ENCODE data around the gene UFD1. TPM values are rescaled to one million over a fixed set of nuclear protein-coding genes. Genes with fewer than 3 reads are reported as not detected.

UFD1 gene
- total RNA-seq, 4 donors from 2014 or later = 32.3 to 47.5 (median 40.3) TPM

DNA sequence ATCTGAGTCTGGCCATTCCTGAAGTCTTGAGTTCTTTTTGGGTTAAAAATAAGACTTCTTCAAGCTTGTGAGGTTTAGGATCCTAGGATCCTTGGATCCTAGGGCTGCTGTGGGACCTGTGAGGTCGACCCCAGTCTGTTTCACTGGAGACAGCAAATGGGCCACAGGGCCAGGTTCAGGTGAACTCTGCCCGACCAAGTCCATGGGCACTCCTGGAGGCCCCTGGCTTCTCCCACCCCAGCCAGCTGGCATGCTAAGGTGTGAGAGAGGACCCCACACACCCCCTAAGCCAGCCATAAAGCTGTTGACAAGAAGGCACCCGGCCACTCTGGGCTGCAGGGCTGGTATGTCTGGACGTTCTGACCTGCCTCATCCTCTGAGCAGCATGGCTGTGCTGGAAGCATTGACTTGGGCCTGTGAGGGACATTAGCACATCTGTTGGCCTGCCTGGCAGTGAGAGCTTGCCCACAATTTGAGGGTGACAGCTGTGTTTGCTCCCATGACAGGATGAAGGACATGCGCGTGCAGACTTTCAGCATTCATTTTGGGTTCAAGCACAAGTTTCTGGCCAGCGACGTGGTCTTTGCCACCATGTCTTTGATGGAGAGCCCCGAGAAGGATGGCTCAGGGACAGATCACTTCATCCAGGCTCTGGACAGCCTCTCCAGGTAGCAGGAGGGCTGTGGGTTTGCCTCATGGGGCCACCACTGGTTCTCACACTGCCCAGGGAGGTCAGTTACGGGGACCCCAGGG lies 29.2 kb upstream of the UFD1 start:
- ATAC-seq (ENCODE audit: low FRiP score) = no peak
- TF ChIP-seq, protein P1, sequence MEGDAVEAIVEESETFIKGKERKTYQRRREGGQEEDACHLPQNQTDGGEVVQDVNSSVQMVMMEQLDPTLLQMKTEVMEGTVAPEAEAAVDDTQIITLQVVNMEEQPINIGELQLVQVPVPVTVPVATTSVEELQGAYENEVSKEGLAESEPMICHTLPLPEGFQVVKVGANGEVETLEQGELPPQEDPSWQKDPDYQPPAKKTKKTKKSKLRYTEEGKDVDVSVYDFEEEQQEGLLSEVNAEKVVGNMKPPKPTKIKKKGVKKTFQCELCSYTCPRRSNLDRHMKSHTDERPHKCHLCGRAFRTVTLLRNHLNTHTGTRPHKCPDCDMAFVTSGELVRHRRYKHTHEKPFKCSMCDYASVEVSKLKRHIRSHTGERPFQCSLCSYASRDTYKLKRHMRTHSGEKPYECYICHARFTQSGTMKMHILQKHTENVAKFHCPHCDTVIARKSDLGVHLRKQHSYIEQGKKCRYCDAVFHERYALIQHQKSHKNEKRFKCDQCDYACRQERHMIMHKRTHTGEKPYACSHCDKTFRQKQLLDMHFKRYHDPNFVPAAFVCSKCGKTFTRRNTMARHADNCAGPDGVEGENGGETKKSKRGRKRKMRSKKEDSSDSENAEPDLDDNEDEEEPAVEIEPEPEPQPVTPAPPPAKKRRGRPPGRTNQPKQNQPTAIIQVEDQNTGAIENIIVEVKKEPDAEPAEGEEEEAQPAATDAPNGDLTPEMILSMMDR (IDR thresholded peaks at IDR 0.05) = no peak
- no peak for DNase-seq (ENCODE audit: low spot score)

DNA sequence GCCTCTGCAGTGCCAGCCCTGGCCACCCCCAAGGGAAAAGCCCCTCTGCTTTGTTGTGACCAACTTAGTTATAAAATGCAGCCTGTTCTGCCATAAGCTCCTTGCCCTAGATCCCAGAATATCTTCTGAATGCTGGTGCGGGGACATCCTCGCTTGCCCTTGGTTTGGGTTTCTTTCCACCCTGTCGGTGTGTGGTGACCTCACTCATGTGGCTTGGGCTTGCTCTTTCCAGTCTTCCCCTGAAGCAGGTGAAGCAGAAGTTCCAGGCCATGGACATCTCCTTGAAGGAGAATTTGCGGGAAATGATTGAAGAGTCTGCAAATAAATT lies 28.5 kb upstream of the UFD1 start:
- DNase-seq (ENCODE audit: low spot score) = no peak
- no peak for ATAC-seq (ENCODE audit: low FRiP score)
- TF ChIP-seq, protein P1 (IDR thresholded peaks at IDR 0.05) = no peak

- DNase-seq (ENCODE audit: low spot score) (no peak), ATAC-seq (ENCODE audit: low FRiP score) (no peak)
- TF ChIP-seq, protein P1 (IDR thresholded peaks at IDR 0.05) = no peak
These were observed 27.2 kb upstream of the UFD1 start for GRCh38 chr22:19506212-19506611.

DNA sequence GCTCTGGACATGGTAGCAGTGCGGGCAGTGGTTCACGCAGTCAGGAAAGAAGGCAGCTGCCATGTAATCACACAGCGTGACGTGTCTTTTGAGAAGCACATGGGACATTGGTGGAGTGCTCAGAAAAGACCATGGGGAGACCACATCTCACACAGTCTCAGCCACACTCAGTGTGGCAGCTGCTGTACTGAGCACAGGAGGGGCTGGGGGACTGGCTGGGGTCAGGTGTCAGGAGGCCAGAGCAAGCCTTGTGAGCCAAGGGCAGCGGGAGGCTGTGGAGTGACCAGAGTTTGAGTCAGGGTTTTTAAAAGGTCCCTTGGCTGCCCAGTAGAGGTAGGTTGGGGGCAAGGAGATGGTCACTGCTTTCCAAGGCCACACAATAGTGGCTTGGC lies 26.7 kb upstream of the UFD1 start:
- ATAC-seq (ENCODE audit: low FRiP score) = no peak
- no peak for DNase-seq (ENCODE audit: low spot score)
- TF ChIP-seq, protein P1 (IDR thresholded peaks at IDR 0.05) = no peak

DNA sequence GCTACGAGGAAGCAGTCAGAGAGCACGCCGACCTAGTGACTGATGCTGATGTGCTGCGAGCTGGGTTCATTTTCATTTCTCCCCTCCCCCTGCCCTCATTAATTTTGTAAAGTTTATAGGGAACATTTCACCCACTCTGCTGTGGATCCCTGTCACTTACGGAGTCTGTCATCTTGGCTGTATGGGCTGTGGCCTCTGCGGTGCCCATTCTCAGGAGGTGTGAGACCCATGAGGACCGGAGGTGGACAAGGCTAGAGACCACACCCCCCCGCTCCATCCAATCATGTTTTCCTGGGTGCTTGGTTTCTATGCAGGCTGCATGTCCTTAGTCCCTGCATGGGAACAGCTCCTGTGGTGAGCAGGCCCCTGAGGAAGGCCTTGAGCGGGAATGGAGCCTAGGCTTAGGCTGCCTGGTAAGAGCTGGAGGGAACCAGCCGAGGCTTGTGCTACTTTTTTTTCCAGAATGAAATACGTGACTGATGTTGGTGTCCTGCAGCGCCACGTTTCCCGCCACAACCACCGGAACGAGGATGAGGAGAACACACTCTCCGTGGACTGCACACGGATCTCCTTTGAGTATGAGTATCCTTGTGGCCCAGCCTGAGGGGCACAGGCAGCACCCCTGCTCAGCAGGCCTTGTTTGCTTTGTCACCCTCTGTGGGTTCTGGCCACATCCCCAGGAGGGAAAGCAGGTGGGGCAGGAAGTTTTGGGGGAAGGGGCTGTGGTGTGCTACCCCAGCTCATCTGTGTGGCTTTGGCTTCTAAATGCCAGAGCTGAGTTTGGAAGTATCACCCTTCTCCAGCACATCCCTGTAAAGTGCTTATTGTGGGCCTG lies 26.1 kb upstream of the UFD1 start:
- TF ChIP-seq, protein P1 (IDR thresholded peaks at IDR 0.05) = no peak
- no peak for DNase-seq (ENCODE audit: low spot score)
- ATAC-seq (ENCODE audit: low FRiP score) = no peak

DNA sequence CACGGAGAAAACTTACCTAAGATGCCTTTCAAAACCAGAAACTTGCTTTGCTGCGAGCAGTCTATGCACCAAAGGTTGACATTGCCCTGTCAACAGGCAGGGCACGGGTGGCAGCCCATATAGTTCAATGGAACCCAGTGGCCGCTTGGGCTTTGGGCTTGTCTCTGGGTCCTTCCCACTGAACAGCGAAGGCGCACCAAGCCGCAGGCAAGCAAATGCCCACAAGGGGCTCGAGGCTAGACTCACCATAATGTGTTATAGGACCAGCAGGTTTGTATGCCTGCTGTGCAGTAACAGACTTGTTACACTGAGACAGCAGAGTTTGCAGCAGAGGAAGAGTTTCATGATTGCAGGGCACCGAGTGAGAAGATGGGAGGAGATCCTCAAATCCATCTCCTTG lies 24.9 kb upstream of the UFD1 start:
- DNase-seq (ENCODE audit: low spot score) = no peak
- TF ChIP-seq, protein P1 (IDR thresholded peaks at IDR 0.05) = no peak
- no peak for ATAC-seq (ENCODE audit: low FRiP score)

Data from omental fat pad (tissue), 4 donors.